ENCODE results near the gene HLA-C.
"Not testable (repeated sequence)": the region's sequence is repeated elsewhere in the genome, so short reads cannot be mapped to it uniquely, and the experiment has no call there.

HLA-C gene

DNA sequence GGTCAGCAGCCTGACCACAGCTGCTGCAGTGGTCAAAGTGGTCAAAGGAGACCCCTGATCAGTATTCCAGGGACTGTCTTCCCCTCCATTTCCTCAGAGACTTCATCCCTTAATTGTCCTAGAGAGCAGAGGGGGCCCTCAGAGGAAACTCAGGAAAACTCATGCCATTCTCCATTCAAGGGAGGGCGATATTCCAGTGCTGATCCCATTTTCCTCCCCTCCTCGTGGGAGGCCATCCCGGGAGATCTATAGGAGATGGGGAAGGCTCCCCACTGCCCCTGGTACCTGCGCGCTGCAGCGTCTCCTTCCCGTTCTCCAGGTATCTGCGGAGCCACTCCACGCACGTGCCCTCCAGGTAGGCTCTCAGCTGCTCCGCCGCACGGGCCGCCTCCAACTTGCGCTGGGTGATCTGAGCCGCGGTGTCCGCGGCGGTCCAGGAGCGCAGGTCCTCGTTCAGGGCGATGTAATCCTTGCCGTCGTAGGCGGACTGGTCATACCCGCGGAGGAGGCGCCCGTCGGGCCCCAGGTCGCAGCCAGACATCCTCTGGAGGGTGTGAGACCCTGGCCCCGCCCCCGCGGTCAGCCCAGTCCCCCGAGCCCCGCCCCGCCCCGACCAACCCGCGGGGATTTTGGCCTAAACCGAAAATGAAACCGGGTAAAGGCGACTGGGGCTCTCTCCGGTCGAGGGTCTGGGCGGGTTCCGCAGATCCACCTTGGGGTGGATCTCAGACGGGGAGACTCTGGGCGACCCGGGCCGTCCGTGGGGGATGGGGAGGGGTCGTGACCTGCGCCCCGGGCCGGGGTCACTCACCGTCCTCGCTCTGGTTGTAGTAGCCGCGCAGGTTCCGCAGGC lies 878 bp downstream of the HLA-C start:
- peak overlapping the region; percentile 10 for H3K27ac ChIP-seq (ENCODE audit: low read depth, low read length, severe bottlenecking)
- WGBS, 2 experiments (ENCODE audit: insufficient coverage in 2 of 2) = 4 to 14% methylated on average over 34 to 48 of the region's 62 CpGs
- H3K9me3 ChIP-seq (ENCODE audit: control insufficient read depth, low read length) = no peaks in the 10 kb centered on the region
- peak overlapping the region; percentile 63 for H3K4me3 ChIP-seq (ENCODE audit: extremely low read depth, insufficient read depth, low read length, poor library complexity, severe bottlenecking)
- H3K36me3 ChIP-seq (ENCODE audit: control insufficient read depth, insufficient read depth, low read length) = peaks cover 17% of the 10 kb centered on the region
- H3K4me1 ChIP-seq (ENCODE audit: control insufficient read depth, insufficient read depth, low read length, poor library complexity, severe bottlenecking) = no peaks in the 10 kb centered on the region

- peaks cover 17% of the 10 kb centered on the region for H3K36me3 ChIP-seq (ENCODE audit: control insufficient read depth, insufficient read depth, low read length)
- 50 to 70% methylated on average over 1 to 2 of the region's 5 CpGs for WGBS, 2 experiments (ENCODE audit: insufficient coverage in 2 of 2)
- H3K27ac ChIP-seq (ENCODE audit: low read depth, low read length, severe bottlenecking) = no peak overlapping the region
- no peaks in the 10 kb centered on the region for H3K4me1 ChIP-seq (ENCODE audit: control insufficient read depth, insufficient read depth, low read length, poor library complexity, severe bottlenecking)
- H3K4me3 ChIP-seq (ENCODE audit: extremely low read depth, insufficient read depth, low read length, poor library complexity, severe bottlenecking) = no peak overlapping the region
- no peaks in the 10 kb centered on the region for H3K9me3 ChIP-seq (ENCODE audit: control insufficient read depth, low read length)
Measured at GRCh38 chr6:31268836-31269235, 3.1 kb downstream of the HLA-C start.

GRCh38 chr6:31268369-31268765 lies 3.5 kb downstream of the HLA-C start:
- Histone ChIP-seq H3K27ac (ENCODE audit: low read depth, low read length, severe bottlenecking) (no peak overlapping the region), H3K36me3 (ENCODE audit: control insufficient read depth, insufficient read depth, low read length) (peaks cover 17% of the 10 kb centered on the region), H3K9me3 (ENCODE audit: control insufficient read depth, low read length) (peaks cover 2% of the 10 kb centered on the region), H3K4me1 (ENCODE audit: control insufficient read depth, insufficient read depth, low read length, poor library complexity, severe bottlenecking) (no peaks in the 10 kb centered on the region), H3K4me3 (ENCODE audit: extremely low read depth, insufficient read depth, low read length, poor library complexity, severe bottlenecking) (no peak overlapping the region)
- 90 to 92% methylated on average over 4 to 7 of the region's 7 CpGs for WGBS, 2 experiments (ENCODE audit: insufficient coverage in 2 of 2)

- Histone ChIP-seq H3K27ac (ENCODE audit: low read depth, low read length, severe bottlenecking) (no peak overlapping the region), H3K36me3 (ENCODE audit: control insufficient read depth, insufficient read depth, low read length) (peaks cover 17% of the 10 kb centered on the region), H3K9me3 (ENCODE audit: control insufficient read depth, low read length) (peaks cover 7% of the 10 kb centered on the region), H3K4me1 (ENCODE audit: control insufficient read depth, insufficient read depth, low read length, poor library complexity, severe bottlenecking) (no peaks in the 10 kb centered on the region), H3K4me3 (ENCODE audit: extremely low read depth, insufficient read depth, low read length, poor library complexity, severe bottlenecking) (no peak overlapping the region)
- 42 to 56% methylated on average over 3 to 5 of the region's 7 CpGs for WGBS, 2 experiments (ENCODE audit: insufficient coverage in 2 of 2)
Measured at GRCh38 chr6:31267651-31268368, 4.1 kb downstream of the HLA-C start.

- Histone ChIP-seq H3K27ac (ENCODE audit: low read depth, low read length, severe bottlenecking) (no peak overlapping the region), H3K9me3 (ENCODE audit: control insufficient read depth, low read length) (peaks cover 9% of the 10 kb centered on the region), H3K4me3 (ENCODE audit: extremely low read depth, insufficient read depth, low read length, poor library complexity, severe bottlenecking) (no peak overlapping the region), H3K36me3 (ENCODE audit: control insufficient read depth, insufficient read depth, low read length) (peaks cover 17% of the 10 kb centered on the region), H3K4me1 (ENCODE audit: control insufficient read depth, insufficient read depth, low read length, poor library complexity, severe bottlenecking) (no peaks in the 10 kb centered on the region)
- 66 to 83% methylated on average over 3 to 4 of the region's 7 CpGs for WGBS, 2 experiments (ENCODE audit: insufficient coverage in 2 of 2)
Measured at GRCh38 chr6:31266567-31267360, 5.1 kb downstream of the HLA-C start.

GRCh38 chr6:31265926-31266325 lies 6.0 kb downstream of the HLA-C start:
- Histone ChIP-seq H3K4me1 (ENCODE audit: control insufficient read depth, insufficient read depth, low read length, poor library complexity, severe bottlenecking) (no peaks in the 10 kb centered on the region), H3K36me3 (ENCODE audit: control insufficient read depth, insufficient read depth, low read length) (peaks cover 17% of the 10 kb centered on the region), H3K4me3 (ENCODE audit: extremely low read depth, insufficient read depth, low read length, poor library complexity, severe bottlenecking) (no peak overlapping the region), H3K9me3 (ENCODE audit: control insufficient read depth, low read length) (peaks cover 9% of the 10 kb centered on the region), H3K27ac (ENCODE audit: low read depth, low read length, severe bottlenecking) (no peak overlapping the region)
- no CpG with 5 or more reads among the region's 2 CpGs for WGBS, 2 experiments (ENCODE audit: insufficient coverage in 2 of 2)

- not testable (repeated sequence) for H3K9me3 ChIP-seq (ENCODE audit: control insufficient read depth, low read length); H3K36me3 ChIP-seq (ENCODE audit: control insufficient read depth, insufficient read depth, low read length); H3K4me1 ChIP-seq (ENCODE audit: control insufficient read depth, insufficient read depth, low read length, poor library complexity, severe bottlenecking); H3K4me3 ChIP-seq (ENCODE audit: extremely low read depth, insufficient read depth, low read length, poor library complexity, severe bottlenecking); H3K27ac ChIP-seq (ENCODE audit: low read depth, low read length, severe bottlenecking)
- WGBS, 2 experiments (ENCODE audit: insufficient coverage in 2 of 2) = 81% methylated on average over 2 of the region's 5 CpGs; no CpG with 5 or more reads in 1 of the 2 experiments
Measured at GRCh38 chr6:31263346-31263933, 8.5 kb downstream of the HLA-C start.

GRCh38 chr6:31259995-31260394 lies 11.9 kb downstream of the HLA-C start:
- not testable (repeated sequence) for H3K4me1 ChIP-seq (ENCODE audit: control insufficient read depth, insufficient read depth, low read length, poor library complexity, severe bottlenecking); H3K27ac ChIP-seq (ENCODE audit: low read depth, low read length, severe bottlenecking)
- WGBS, 2 experiments (ENCODE audit: insufficient coverage in 2 of 2) = 20 to 79% methylated on average over 1 to 2 of the region's 3 CpGs

DNA sequence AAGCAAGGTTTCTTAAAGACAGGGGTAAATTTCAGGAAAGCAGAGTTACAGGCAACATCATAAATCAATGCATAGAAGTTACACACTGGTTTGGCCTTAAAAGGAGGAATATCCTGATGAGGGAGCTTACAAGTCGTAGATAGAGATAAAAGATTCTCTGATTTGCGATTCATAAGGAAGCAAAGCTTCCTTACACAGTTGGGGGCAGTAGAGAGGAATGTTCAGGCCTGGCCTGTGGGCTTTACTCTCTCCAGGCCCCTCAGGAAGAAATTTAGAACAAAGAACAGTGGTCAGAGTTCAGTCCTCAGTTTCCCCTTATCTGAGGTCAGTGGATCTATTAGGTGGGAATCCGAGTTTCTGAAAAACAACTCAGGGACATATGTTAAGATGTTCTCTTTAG lies 19.3 kb downstream of the HLA-C start:
- Histone ChIP-seq H3K36me3 (ENCODE audit: control insufficient read depth, insufficient read depth, low read length) (no peaks in the 10 kb centered on the region), H3K27ac (ENCODE audit: low read depth, low read length, severe bottlenecking) (no peak overlapping the region), H3K9me3 (ENCODE audit: control insufficient read depth, low read length) (no peaks in the 10 kb centered on the region), H3K4me3 (ENCODE audit: extremely low read depth, insufficient read depth, low read length, poor library complexity, severe bottlenecking) (no peak overlapping the region), H3K4me1 (ENCODE audit: control insufficient read depth, insufficient read depth, low read length, poor library complexity, severe bottlenecking) (no peaks in the 10 kb centered on the region)
- WGBS, 2 experiments (ENCODE audit: insufficient coverage in 2 of 2) = 69 to 79% methylated on average over 2 of the region's 3 CpGs

More at GRCh38 chr6:31259995-31260394, 11.9 kb downstream of the HLA-C start:
- not testable (repeated sequence) for H3K4me3 ChIP-seq (ENCODE audit: extremely low read depth, insufficient read depth, low read length, poor library complexity, severe bottlenecking); H3K36me3 ChIP-seq (ENCODE audit: control insufficient read depth, insufficient read depth, low read length); H3K9me3 ChIP-seq (ENCODE audit: control insufficient read depth, low read length)

GRCh38 chr6:31251261-31251660 lies 20.6 kb downstream of the HLA-C start:
- no peak overlapping the region for H3K4me3 ChIP-seq (ENCODE audit: extremely low read depth, insufficient read depth, low read length, poor library complexity, severe bottlenecking)
- H3K36me3 ChIP-seq (ENCODE audit: control insufficient read depth, insufficient read depth, low read length) = no peaks in the 10 kb centered on the region
- WGBS, 2 experiments (ENCODE audit: insufficient coverage in 2 of 2) = 94 to 96% methylated on average over 4 of the region's 4 CpGs

More at GRCh38 chr6:31251261-31251660, 20.6 kb downstream of the HLA-C start:
- Histone ChIP-seq H3K27ac (ENCODE audit: low read depth, low read length, severe bottlenecking) (no peak overlapping the region), H3K9me3 (ENCODE audit: control insufficient read depth, low read length) (peaks cover 6% of the 10 kb centered on the region), H3K4me1 (ENCODE audit: control insufficient read depth, insufficient read depth, low read length, poor library complexity, severe bottlenecking) (peaks cover 5% of the 10 kb centered on the region)

All from mesodermal cell (in vitro differentiated cells).